GM19193 (cell line): ENCODE measurements around the gene P2RY13.

Source experiments
- POLR2A ChIP-seq: IDR thresholded peaks from 4 replicates; pipeline ENCODE4 v1.6.1; 2011; ENCODE audit not compliant: insufficient read depth, insufficient read length; ENCODE audit errors: extremely low read depth

The P2RY13 gene

DNA sequence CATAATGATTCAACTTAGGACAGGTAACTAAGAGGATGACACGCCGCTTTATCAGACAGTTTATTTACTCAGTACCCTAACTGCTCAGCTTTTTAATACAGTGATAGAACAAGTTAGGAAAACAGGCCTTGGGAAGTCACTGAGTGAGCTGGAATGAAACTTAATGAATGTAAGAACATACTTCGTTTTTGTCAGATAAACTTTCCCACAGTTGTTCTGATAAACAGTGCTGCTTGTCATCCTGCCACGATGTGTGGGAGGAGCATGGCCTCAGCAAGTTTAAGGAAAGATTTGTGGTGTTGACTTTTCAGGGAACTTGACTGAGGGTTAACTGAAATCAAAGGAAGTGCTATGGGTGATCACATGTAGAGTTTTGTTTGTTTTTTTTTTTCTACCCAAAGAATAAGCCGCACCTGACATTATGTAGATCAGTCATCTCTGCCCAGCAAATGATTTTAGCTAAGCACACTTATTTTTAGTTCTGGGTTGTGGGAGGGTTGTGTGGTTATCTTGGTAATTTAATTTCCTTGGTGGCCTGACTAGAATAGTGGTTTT lies 45.4 kb downstream of the P2RY13 start:
- TF ChIP-seq POLR2A: no peak

DNA sequence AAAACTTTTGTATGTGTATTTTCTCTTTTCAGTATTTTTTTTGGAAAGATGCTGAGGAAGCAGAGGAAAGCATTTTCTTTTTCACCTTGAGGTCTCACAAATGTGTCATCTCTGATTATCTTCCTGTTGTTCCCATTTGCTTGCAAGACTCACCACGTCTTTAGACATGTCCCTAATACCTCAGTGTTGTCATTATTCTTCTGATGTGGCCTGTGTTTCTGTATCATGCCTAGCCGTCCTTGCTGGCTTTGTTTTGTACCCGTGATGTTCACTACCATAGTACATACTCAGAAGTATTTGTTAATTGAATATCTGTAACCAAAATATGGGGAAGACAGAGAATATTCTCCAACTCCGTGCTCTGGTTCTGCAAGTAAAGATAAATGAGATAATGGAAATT lies 46.0 kb downstream of the P2RY13 start:
- TF ChIP-seq POLR2A: no peak

DNA sequence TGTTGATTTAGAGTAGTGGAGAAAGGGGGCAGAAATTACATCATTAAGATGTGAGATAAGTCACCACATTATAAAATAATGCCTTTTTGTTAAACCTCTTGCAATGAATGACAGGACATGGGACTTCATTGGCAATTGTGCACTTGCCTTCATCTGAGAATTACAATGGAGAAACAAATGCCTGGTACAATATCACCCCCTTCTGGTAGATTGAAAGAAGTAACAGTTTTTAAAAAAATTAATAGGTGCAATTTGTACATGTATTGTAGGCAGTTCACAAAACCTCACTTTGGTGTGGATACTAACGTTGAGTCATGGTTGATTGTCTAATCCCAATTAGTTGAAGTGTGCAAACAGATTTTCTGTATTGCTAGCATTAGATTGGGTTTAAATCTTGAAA lies 46.4 kb downstream of the P2RY13 start:
- no peak for TF ChIP-seq POLR2A

DNA sequence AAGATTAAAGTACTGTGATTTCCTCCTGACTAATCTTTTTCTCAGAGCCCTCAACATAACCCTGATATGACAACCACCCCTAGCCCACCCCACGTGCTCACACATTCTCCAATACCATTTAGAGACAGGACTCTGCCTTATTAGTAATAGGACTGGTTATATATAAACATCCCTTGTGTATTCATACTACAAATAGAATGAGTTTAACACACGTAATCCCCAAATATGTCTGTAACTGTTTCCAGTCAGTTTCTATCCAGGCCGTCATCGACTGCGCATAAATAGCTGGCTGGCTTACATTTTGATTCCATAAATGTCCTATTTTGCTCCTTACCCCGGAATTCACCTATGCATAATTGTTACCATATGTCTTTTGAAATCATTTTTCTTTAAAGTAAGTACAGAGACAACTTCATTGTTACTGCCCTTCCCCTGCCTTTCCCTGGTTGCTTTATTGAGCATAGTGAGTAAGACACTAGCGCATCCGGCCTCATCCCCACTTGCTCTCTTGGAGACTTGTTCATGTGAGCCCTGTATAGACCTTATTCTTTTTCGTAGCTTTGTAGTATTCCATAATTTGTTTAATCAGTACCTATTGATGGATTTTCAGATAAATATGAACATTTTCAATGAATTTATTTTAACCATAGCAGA lies 47.6 kb downstream of the P2RY13 start:
- TF ChIP-seq POLR2A: no peak

DNA sequence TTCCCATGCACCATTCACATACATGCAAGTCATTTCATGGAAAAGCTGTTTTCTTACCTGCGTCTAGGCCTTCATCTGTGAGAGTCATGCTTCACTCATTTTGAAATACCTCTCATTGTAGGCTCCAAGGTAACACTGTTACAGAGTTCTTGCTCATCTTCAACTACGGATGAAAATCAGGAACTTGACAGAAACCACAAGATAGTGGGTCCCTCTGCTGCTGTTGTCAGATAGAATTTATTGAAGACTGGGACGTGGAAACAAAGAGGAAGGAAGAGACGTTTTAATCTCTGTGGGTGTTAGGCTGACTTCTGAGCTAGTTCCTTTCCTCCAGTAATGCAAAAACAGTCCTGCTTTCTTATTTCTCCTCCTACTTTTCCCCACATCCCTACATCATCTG lies 51.1 kb downstream of the P2RY13 start, which contains the start of gene P2RY14:
TSS of gene P2RY14 (minus strand) at position 313 of the 400 bp plus-strand sequence. CDS start 64,226 bp downstream, outside the sequence.
- no peak for TF ChIP-seq POLR2A

DNA sequence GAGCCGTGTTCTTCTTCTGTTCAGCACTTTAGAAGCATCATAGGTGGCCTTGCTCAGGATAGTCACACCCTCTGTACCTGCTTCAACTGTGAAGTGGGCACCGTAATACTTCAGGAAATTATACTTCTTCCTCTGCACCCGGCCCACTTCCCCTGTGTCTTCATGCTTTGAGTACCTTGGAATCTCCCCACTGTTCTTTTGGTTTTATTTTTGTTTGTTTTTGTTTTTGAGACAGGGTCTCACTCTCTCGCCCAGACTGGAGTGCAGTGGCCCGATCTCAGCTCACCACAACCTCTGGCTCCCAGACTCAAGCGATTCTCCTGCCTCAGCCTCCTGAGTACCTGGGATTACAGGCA lies 52.7 kb downstream of the P2RY13 start:
- no peak for TF ChIP-seq POLR2A
